PC-3 (cell line): ENCODE results near the gene CHRND. TPM values are rescaled to one million over a fixed set of nuclear protein-coding genes. Genes with fewer than 3 reads are reported as not detected.

Experiments used
- ATAC-seq: fragments of 200-7000 bp; cut with Tn5 transposase; 2 replicates; pipeline ENCODE4 v1.9.1; 2020; ENCODE audit warnings: mild to moderate bottlenecking, moderate library complexity
- BruUV-seq: library from RNA; stranded (reverse); fragments of 400-500 nt; replicated peaks from 2 replicates; lab custom pipeline; 2021; lab: Mats Ljungman, UMichigan
- CTCF ChIA-PET: fragments of 300-600 bp; sonication (Branson Sonifier 250); formaldehyde crosslinking; loops from one replicate; lab custom pipeline; 2022; ENCODE audit warnings: antibody characterized with exemption; lab: Charles Lee
- POLR2A ChIA-PET: fragments of 300-600 bp; sonication (Branson Sonifier 250); formaldehyde crosslinking; loops from one replicate; lab custom pipeline; 2022; ENCODE audit warnings: antibody characterized with exemption; ENCODE audit not compliant: unreplicated experiment; lab: Charles Lee
- DNase-seq: peaks from one replicate; pipeline ENCODE4 v3.0.0-alpha.2; 2015
- H2AFZ ChIP-seq: fragments of 300-600 bp; sonication (generic); 2 replicates; pipeline ENCODE4 v1.6.0; 2016; ENCODE audit warnings: antibody characterized with exemption, low read length
- H3F3A ChIP-seq: fragments of 300-600 bp; sonication (generic); one replicate; pipeline ENCODE4 v1.6.0; 2017; ENCODE audit warnings: antibody characterized with exemption, low read length, control low read depth, mild to moderate bottlenecking; ENCODE audit not compliant: unreplicated experiment
- H3K27ac ChIP-seq: fragments of 300-600 bp; sonication (generic); 2 replicates; pipeline ENCODE4 v1.5.1; 2016; ENCODE audit warnings: mild to moderate bottlenecking, low read length
- H3K27me3 ChIP-seq: fragments of 300-600 bp; sonication (generic); 2 replicates; pipeline ENCODE4 v1.6.1; 2016; ENCODE audit warnings: low read length, mixed read lengths
- H3K36me3 ChIP-seq: fragments of 300-600 bp; sonication (generic); 2 replicates; pipeline ENCODE4 v1.6.1; 2016; ENCODE audit warnings: low read depth, mixed run types, low read length, mixed read lengths
- H3K4me1 ChIP-seq: fragments of 300-600 bp; sonication (generic); 2 replicates; pipeline ENCODE4 v1.5.1; 2016; ENCODE audit warnings: low read length; ENCODE audit not compliant: insufficient read depth
- H3K4me2 ChIP-seq: fragments of 300-600 bp; sonication (generic); 2 replicates; pipeline ENCODE4 v1.6.0; 2016; ENCODE audit warnings: low read length
- H3K4me3 ChIP-seq: fragments of 300-600 bp; sonication (generic); 2 replicates; pipeline ENCODE4 v1.5.1; 2016; ENCODE audit warnings: mild to moderate bottlenecking, low read length, mixed read lengths
- H3K79me2 ChIP-seq: fragments of 300-600 bp; sonication (generic); 2 replicates; pipeline ENCODE4 v1.6.1; 2017; ENCODE audit warnings: low read length, mixed read lengths
- H3K9ac ChIP-seq: fragments of 300-600 bp; sonication (generic); 2 replicates; pipeline ENCODE4 v1.6.0; 2016; ENCODE audit warnings: mild to moderate bottlenecking, low read length
- H3K9me2 ChIP-seq: fragments of 300-600 bp; sonication (generic); replicated peaks from 2 replicates; pipeline ENCODE4 v1.6.1; 2016; ENCODE audit warnings: mixed run types, low read length, mixed read lengths
- H3K9me3 ChIP-seq: fragments of 300-600 bp; sonication (generic); 2 replicates; pipeline ENCODE4 v1.6.1; 2016; ENCODE audit warnings: low read length, mixed read lengths
- H4K20me1 ChIP-seq: fragments of 300-600 bp; sonication (generic); 2 replicates; pipeline ENCODE4 v1.6.1; 2016; ENCODE audit warnings: low read length, mixed read lengths
- CTCF ChIP-seq: fragments of 300-600 bp; sonication (generic); conservative IDR thresholded peaks from 2 replicates; pipeline ENCODE4 v1.5.1; 2017; ENCODE audit warnings: antibody characterized with exemption, low read depth, mild to moderate bottlenecking, low read length
- EZH2 ChIP-seq: fragments of 300-600 bp; sonication (generic); IDR thresholded peaks from one replicate; pipeline ENCODE4 v1.6.1; 2017; ENCODE audit warnings: antibody characterized with exemption, mild to moderate bottlenecking, low read length; ENCODE audit not compliant: unreplicated experiment
- EZH2phosphoT487 ChIP-seq: fragments of 300-600 bp; sonication (generic); IDR thresholded peaks from 2 replicates; pipeline ENCODE4 v1.6.1; 2018; ENCODE audit warnings: mild to moderate bottlenecking, antibody characterized with exemption, low read length, borderline replicate concordance
- intact Hi-C: fragments of 100-400 bp; cut with micrococcal nuclease; formaldehyde crosslinking; loops from 2 replicates; pipeline ENCODE4 v1.9.0; 2023
- total RNA-seq: library from RNA; depleted of rRNA; stranded (reverse); fragments of >200 nt; gene quantifications from 2 replicates; pipeline ENCODE4 v1.2.3, GENCODE V29; 2014

Gene CHRND
- total RNA-seq, 1 experiment from 2014 or later: not detected

- Histone ChIP-seq H3K36me3 (no peaks in the 10 kb centered on the region), H3K27me3 (no peaks in the 10 kb centered on the region), H3K4me2 (no peak overlapping the region), H3K79me2 (no peaks in the 10 kb centered on the region), H3K4me3 (no peak overlapping the region), H3K4me1 (no peaks in the 10 kb centered on the region), H3K9ac (no peak overlapping the region), H3K9me2 (no peaks in the 10 kb centered on the region), H3F3A (no peaks in the 10 kb centered on the region), H2AFZ (no peak overlapping the region), H3K27ac (no peak overlapping the region), H4K20me1 (no peaks in the 10 kb centered on the region), H3K9me3 (no peaks in the 10 kb centered on the region)
- intact Hi-C loops: no loop called here
- TF ChIP-seq EZH2phosphoT487: no peak
- no peak for TF ChIP-seq CTCF
- no peak for TF ChIP-seq EZH2
- ChIA-PET POLR2A (no interaction called here), CTCF (interaction anchor here (0.6 kb wide), 1 partner anchor 182 kb away, joined by 6 read pairs; no protein-coding TSS in a partner anchor)
- ATAC-seq: no peak
- DNase-seq: no peak
- no TSS peak for BruUV-seq
Observed at GRCh38 chr2:232515639-232516038, 10.3 kb upstream of the CHRND start.

- DNase-seq (no peak), ATAC-seq (no peak)
- Histone ChIP-seq H3K27me3 (no peaks in the 10 kb centered on the region), H3K79me2 (no peaks in the 10 kb centered on the region), H3K27ac (no peak overlapping the region), H3F3A (no peaks in the 10 kb centered on the region), H2AFZ (no peak overlapping the region), H4K20me1 (no peaks in the 10 kb centered on the region), H3K4me2 (no peak overlapping the region), H3K4me3 (no peak overlapping the region), H3K36me3 (no peaks in the 10 kb centered on the region), H3K9ac (no peak overlapping the region), H3K9me3 (no peaks in the 10 kb centered on the region), H3K4me1 (no peaks in the 10 kb centered on the region), H3K9me2 (no peaks in the 10 kb centered on the region)
- no TSS peak for BruUV-seq
- CTCF ChIA-PET: no interaction called here
- TF ChIP-seq CTCF: no peak
- no peak for TF ChIP-seq EZH2phosphoT487
- TF ChIP-seq EZH2: no peak
- POLR2A ChIA-PET: no interaction called here
- intact Hi-C loops: no loop called here
Observed at GRCh38 chr2:232516551-232516950, 9.4 kb upstream of the CHRND start.

GRCh38 chr2:232518844-232519243, 7.1 kb upstream of the CHRND start:
- TF ChIP-seq EZH2 (no peak), EZH2phosphoT487 (no peak), CTCF (no peak)
- H3F3A ChIP-seq: no peaks in the 10 kb centered on the region
- H3K9ac ChIP-seq: no peak overlapping the region
- ATAC-seq (no peak), DNase-seq (no peak)
- H3K9me2 ChIP-seq: no peaks in the 10 kb centered on the region
- POLR2A ChIA-PET: no interaction called here
- H3K4me1 ChIP-seq: no peaks in the 10 kb centered on the region
- no peak overlapping the region for H3K27ac ChIP-seq
- H4K20me1 ChIP-seq: no peaks in the 10 kb centered on the region
- no peak overlapping the region for H3K4me2 ChIP-seq
- CTCF ChIA-PET: no interaction called here
- H3K4me3 ChIP-seq: no peak overlapping the region
- no peak overlapping the region for H2AFZ ChIP-seq
- intact Hi-C loops: no loop called here
- peaks cover 16% of the 10 kb centered on the region for H3K27me3 ChIP-seq
- BruUV-seq: no TSS peak
- H3K9me3 ChIP-seq: no peaks in the 10 kb centered on the region
- H3K79me2 ChIP-seq: no peaks in the 10 kb centered on the region
- no peaks in the 10 kb centered on the region for H3K36me3 ChIP-seq
